Nephron (organoid): ENCODE measurements around the gene UBE2L5.

Experiments used
- H3K27ac Mint-ChIP-seq, 3 experiments: 2 replicates each; pipeline ENCODE4 v1.8.0; 2020; ENCODE audit warnings: mixed read lengths in 3 of 3, mild to moderate bottlenecking in 2 of 3, moderate library complexity in 1 of 3
- H3K27me3 Mint-ChIP-seq: 2 replicates; pipeline ENCODE4 v1.8.0; 2021; ENCODE audit warnings: low read depth, mild to moderate bottlenecking, moderate library complexity, mixed read lengths
- H3K36me3 Mint-ChIP-seq: 2 replicates; pipeline ENCODE4 v1.8.0; 2020; ENCODE audit warnings: low read depth, mixed read lengths
- H3K4me1 Mint-ChIP-seq: 2 replicates; pipeline ENCODE4 v1.8.0; 2020; ENCODE audit warnings: mixed read lengths
- H3K4me3 Mint-ChIP-seq, 3 experiments: 2 replicates each; pipeline ENCODE4 v1.8.0; 2020; ENCODE audit warnings: mild to moderate bottlenecking in 3 of 3, mixed read lengths in 3 of 3, moderate library complexity in 2 of 3
- H3K9me3 Mint-ChIP-seq: 2 replicates; pipeline ENCODE4 v1.8.0; 2020; ENCODE audit warnings: mixed read lengths
- CTCF ChIP-seq, 3 experiments: fragments of 200-600 bp; sonication (generic); IDR thresholded peaks; one replicate each; pipeline ENCODE4 v1.5.0; 2021; ENCODE audit warnings: antibody characterized with exemption in 3 of 3; ENCODE audit not compliant: unreplicated experiment in 3 of 3

The UBE2L5 gene

GRCh38 chr13:30421093-30422053 lies 920 bp upstream of the UBE2L5 start:
- no peak for TF ChIP-seq CTCF (IDR thresholded peaks at IDR 0.05; ENCODE audit: unreplicated experiment in 3 of 3)
- H3K36me3 Mint-ChIP-seq, result no peaks in the 10 kb centered on the region
- peaks cover 30% of the 10 kb centered on the region for H3K4me1 Mint-ChIP-seq
- H3K27ac Mint-ChIP-seq, result peak overlapping the region; percentile 96 to 98 (median 96)
- H3K4me3 Mint-ChIP-seq, result peak overlapping the region; percentile 88 to 89 (median 88)
- H3K27me3 Mint-ChIP-seq, result peaks cover 36% of the 10 kb centered on the region
- H3K9me3 Mint-ChIP-seq, result no peaks in the 10 kb centered on the region

- no peak for TF ChIP-seq CTCF (IDR thresholded peaks at IDR 0.05; ENCODE audit: unreplicated experiment in 3 of 3)
- H3K4me1 Mint-ChIP-seq, result peaks cover 18% of the 10 kb centered on the region
- H3K9me3 Mint-ChIP-seq, result no peaks in the 10 kb centered on the region
These were observed 1.6 kb downstream of the UBE2L5 start for GRCh38 chr13:30423891-30424290.

GRCh38 chr13:30429235-30429634 lies 6.9 kb downstream of the UBE2L5 start:
- H3K4me3 Mint-ChIP-seq, result no peak overlapping the region
- no peaks in the 10 kb centered on the region for H3K9me3 Mint-ChIP-seq
- no peak for TF ChIP-seq CTCF (IDR thresholded peaks at IDR 0.05; ENCODE audit: unreplicated experiment in 3 of 3)
- no peaks in the 10 kb centered on the region for H3K4me1 Mint-ChIP-seq
- no peaks in the 10 kb centered on the region for H3K36me3 Mint-ChIP-seq
- H3K27ac Mint-ChIP-seq, result no peak overlapping the region
- peaks cover 25% of the 10 kb centered on the region for H3K27me3 Mint-ChIP-seq

More at GRCh38 chr13:30423891-30424290, 1.6 kb downstream of the UBE2L5 start:
- peak overlapping the region; percentile 32 to 59 (median 38) for H3K4me3 Mint-ChIP-seq
- peaks cover 35% of the 10 kb centered on the region for H3K27me3 Mint-ChIP-seq
- H3K27ac Mint-ChIP-seq, result no peak overlapping the region
- H3K36me3 Mint-ChIP-seq, result no peaks in the 10 kb centered on the region

- no peak overlapping the region for H3K4me3 Mint-ChIP-seq
- H3K4me1 Mint-ChIP-seq, result no peaks in the 10 kb centered on the region
- peaks cover 21% of the 10 kb centered on the region for H3K27me3 Mint-ChIP-seq
- no peaks in the 10 kb centered on the region for H3K36me3 Mint-ChIP-seq
- H3K9me3 Mint-ChIP-seq, result no peaks in the 10 kb centered on the region
- no peak overlapping the region for H3K27ac Mint-ChIP-seq
- TF ChIP-seq CTCF (IDR thresholded peaks at IDR 0.05; ENCODE audit: unreplicated experiment in 3 of 3), result no peak
These were observed 7.7 kb downstream of the UBE2L5 start for GRCh38 chr13:30429721-30430694.

GRCh38 chr13:30431269-30431940 lies 9.1 kb downstream of the UBE2L5 start:
- peaks cover 14% of the 10 kb centered on the region for H3K27me3 Mint-ChIP-seq
- no peaks in the 10 kb centered on the region for H3K9me3 Mint-ChIP-seq
- H3K4me1 Mint-ChIP-seq, result no peaks in the 10 kb centered on the region

More at GRCh38 chr13:30431269-30431940, 9.1 kb downstream of the UBE2L5 start:
- Mint-ChIP-seq H3K4me3 (no peak overlapping the region), H3K27ac (no peak overlapping the region), H3K36me3 (no peaks in the 10 kb centered on the region)
- TF ChIP-seq CTCF (IDR thresholded peaks at IDR 0.05; ENCODE audit: unreplicated experiment in 3 of 3), result no peak
